Sigmoid colon (tissue), 4 donors: Measurements from ENCODE around the gene FBLN1.

Experiments used
- POLR2A ChIP-seq, 2 donors: fragments of 450-650 bp; IDR thresholded peaks; one replicate each; pipeline ENCODE4 v1.6.1; 2016; ENCODE audit warnings: antibody characterized with exemption in 2 of 2, mild to moderate bottlenecking in 2 of 2, moderate library complexity in 2 of 2
- POLR2AphosphoS5 ChIP-seq, 4 donors: sonication (generic); formaldehyde crosslinking; IDR thresholded peaks; one replicate each; pipeline ENCODE4 v1.6.1; 2017; ENCODE audit warnings: antibody characterized with exemption in 4 of 4
- TF ChIP-seq, protein P1 (sequence below), 4 experiments: fragments of 450-650 bp in 3 of 4; fragments of 200-600 bp in 1 of 4; IDR thresholded peaks; one replicate each; pipeline ENCODE4 v1.5.1; 2016 to 2019; ENCODE audit warnings: antibody characterized with exemption in 4 of 4, mild to moderate bottlenecking in 3 of 4, moderate library complexity in 2 of 4

DNA sequence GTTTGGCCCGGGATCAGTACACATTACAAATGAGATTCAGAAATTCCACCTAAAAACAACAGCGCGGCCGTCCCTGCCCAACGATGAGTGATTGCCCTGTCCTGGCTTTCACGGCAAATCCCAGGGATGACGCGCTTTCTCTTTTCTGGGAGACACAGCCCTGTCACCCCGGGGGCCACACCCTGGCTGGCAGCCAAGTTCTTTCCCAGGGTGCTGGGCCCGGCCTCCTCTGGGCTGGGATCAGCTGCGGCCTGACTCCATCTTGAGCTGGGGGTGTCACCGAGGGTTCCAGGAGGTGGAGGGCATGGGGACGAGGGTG lies 82.7 kb downstream of the FBLN1 start:
- TF ChIP-seq, protein P1, sequence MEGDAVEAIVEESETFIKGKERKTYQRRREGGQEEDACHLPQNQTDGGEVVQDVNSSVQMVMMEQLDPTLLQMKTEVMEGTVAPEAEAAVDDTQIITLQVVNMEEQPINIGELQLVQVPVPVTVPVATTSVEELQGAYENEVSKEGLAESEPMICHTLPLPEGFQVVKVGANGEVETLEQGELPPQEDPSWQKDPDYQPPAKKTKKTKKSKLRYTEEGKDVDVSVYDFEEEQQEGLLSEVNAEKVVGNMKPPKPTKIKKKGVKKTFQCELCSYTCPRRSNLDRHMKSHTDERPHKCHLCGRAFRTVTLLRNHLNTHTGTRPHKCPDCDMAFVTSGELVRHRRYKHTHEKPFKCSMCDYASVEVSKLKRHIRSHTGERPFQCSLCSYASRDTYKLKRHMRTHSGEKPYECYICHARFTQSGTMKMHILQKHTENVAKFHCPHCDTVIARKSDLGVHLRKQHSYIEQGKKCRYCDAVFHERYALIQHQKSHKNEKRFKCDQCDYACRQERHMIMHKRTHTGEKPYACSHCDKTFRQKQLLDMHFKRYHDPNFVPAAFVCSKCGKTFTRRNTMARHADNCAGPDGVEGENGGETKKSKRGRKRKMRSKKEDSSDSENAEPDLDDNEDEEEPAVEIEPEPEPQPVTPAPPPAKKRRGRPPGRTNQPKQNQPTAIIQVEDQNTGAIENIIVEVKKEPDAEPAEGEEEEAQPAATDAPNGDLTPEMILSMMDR (IDR thresholded peaks at IDR 0.05) = no peak
- no peak for TF ChIP-seq POLR2A (IDR thresholded peaks at IDR 0.05)
- no peak for TF ChIP-seq POLR2AphosphoS5 (IDR thresholded peaks at IDR 0.05)
